HG02870 (cell line): ENCODE measurements around the gene DBNDD1.

ENCODE experiments used
- ATAC-seq: cut with Tn5 transposase; IDR thresholded peaks from one replicate; pipeline ENCODE4 v1.9.1; 2021; ENCODE audit warnings: mild to moderate bottlenecking, moderate library complexity; ENCODE audit not compliant: unreplicated experiment

Gene DBNDD1

GRCh38 chr16:89965447-89966225 is 53.6 kb downstream of the DBNDD1 start:
- no peak for ATAC-seq

- no peak for ATAC-seq
Measured at GRCh38 chr16:89964201-89964600, 55.1 kb downstream of the DBNDD1 start.

DNA sequence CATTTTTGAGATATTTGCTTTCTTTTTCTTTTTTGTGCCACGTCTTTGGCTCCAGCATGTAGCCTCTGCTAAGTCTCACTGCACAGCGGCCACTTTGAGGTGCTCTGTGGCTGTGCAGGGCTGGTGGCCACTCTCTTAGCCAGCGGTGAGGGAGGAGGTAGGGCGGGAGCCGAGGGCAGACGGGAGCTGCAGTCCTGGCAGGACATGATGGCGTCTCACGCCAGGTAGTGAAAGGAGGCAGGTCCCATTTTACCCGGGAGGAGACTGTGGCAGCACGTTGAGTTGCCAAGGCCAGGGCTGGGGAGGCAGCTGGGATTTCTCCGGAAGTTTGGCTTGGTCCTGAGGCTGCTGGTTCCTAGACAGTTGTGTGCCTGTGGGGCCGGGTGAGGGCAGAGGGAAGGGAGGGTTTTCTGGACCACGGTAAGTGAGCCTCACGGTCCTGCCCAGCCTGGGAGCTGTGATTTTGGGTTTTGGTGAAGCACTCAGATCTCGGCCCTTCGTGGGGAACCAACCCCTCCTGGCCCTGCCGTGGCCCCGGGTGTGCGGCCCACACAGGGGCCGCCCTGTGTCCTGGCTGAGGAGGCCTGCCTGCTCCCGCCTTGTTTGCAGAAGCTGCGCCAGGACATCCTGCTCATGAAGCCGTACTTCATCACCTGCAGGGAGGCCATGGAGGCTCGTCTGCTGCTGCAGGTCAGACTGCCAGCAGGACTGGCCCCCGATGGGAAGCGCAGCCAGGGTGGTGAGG is 56.3 kb downstream of the DBNDD1 start:
- no peak for ATAC-seq

DNA sequence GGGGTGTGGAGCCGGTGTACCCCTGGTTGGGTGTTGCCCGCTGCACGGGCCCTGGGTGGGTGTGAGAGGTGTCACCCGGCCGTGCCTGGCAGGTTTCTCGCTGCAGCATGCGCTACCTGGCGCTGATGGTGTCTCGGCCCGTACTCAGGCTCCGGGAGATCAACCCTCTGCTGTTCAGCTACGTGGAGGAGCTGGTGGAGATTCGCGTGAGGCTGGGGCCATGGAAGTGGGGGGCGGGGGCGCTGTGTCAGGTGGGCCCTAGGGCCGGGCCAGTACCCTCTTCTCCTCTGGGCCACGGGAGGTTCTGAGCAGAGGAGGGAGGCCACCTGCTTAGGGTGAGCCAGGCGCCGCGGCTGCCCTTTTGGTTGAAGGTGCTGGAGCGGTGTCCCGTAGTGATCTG is 57.3 kb downstream of the DBNDD1 start:
- no peak for ATAC-seq

DNA sequence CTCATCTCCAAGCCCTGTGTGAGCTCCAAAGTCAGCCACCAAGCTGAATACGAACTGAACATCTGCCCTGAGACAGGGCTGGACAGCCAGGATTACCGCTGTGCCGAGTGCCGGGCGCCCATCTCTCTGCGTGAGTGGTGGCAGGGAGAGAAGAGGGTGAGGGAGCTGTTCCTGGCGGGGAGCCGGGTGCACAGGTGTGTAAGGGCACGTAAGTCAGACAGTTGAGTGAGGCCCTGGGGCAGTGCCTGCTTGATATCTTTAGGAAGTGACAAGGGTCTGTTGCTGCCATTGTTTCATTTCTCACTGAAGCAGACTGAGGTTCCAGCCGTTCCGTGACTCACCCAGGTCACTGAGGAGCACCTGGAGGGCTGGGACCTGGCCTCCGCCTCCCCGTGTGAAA is 58.3 kb downstream of the DBNDD1 start:
- ATAC-seq = no peak

DNA sequence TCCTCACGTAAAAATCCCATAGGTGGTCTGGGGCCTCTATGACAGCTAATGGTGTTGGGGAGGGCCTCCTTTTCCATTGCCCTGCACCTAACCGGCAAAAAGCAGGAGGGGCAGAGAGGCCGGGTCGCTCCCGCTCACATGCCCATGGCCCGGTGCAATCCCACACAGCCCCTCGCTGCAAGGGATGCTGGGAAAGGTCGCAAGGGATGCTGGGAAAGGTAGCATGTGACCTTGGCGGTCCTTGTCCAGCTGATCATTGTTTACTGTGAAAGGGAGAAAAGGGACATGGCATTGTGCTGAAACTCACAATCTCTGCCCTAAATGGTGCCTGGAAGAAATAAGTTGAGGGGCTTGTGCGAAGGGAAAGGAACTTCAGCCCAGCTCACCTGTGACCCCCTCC is 60.7 kb downstream of the DBNDD1 start:
- ATAC-seq = no peak

GRCh38 chr16:89958068-89958467 is 61.2 kb downstream of the DBNDD1 start:
- ATAC-seq = no peak

DNA sequence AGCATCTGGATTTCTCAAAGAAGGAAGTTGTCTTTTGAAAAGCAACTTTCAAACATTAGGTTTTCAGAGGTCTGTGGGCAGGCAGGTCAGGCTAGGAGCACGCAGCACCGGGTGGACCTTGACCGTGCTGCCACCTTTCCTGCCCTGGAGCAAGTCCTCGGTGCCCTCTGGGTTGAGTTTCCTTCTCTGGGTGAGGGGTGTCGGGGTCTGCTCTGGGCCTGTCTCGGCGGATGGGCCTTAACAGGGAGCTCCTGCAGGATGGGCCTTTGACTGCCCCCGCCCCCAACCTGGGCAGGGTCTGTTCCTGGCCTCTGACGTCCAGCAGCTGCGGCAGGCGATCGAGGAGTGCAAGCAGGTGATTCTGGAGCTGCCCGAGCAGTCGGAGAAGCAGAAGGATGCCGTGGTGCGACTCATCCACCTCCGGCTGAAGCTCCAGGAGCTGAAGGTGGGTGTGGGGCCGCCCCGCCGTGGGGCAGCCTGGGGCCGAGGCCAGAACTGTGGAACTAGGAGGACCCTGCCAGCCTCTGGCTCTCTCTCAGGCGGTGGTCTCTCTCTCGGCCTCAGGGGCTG is 62.0 kb downstream of the DBNDD1 start:
- no peak for ATAC-seq

DNA sequence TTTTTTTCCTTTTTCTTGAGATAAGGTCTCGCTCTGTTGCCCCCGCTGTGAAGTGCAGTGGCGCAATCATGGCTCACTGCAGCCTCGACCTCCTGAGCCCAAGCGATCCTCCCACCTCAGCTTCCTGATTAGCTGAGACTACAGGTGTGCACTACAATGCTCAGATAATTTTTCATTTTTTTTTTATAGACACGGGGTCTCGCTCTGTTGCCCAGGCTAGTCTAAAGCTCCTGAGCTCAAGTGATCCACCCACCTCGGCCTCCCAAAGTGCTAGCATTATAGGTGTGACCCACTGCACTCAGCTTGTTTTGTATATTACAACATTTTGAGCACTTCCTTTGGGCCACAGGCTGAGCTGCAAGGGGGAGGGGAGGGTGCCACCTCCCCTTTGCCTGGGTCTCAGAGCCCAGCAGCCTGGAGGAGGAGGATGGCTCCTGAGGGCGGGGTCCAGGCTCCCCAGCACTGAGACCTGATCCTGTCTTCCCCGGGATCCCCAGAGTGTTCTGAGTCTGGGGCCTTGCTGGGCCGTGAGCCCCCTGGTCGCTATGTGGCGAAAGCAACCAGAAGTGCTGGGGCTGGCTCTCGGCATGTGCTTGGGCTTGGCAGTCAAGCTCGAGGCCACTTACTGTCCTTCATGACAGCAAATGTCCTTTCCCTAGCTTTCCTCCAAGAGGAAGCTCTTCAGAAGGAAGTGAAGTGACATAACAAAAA is 62.6 kb downstream of the DBNDD1 start:
- ATAC-seq = no peak

DNA sequence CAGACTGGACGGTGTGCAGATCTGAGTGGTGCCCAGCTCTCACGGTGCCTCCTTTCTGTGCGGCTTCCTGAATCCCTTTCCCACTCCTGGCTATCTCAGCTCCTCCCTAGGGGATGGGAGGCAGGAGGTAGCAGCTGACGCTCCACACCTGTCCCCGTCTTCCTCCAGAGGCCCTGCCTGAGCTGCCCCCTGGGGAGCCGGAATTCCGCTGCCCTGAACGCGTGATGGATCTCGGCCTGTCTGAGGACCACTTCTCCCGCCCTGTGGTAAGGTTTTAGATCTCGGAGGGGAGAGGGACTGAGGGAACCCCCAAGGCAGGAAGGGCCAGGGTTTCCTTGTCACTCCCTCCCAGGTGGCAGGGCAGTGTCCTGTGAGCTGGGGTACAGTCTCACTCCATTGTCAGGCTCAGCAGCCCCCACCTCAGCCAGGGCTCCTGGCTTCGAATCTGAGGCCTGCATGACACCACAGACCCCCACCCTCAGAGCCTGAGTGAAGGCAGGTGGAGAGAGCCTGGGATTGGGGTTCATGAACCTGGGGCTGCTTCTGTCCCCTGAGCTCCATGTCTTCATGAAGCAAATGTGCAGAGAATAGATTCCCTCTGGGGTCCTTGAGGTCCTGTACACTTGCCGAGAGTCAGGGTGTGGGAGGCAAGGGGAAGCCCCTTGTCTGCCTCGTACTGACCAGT is 64.1 kb downstream of the DBNDD1 start:
- ATAC-seq = no peak
